Measurements from ENCODE around the gene CACNG7. TPM values are rescaled to one million over a fixed set of nuclear protein-coding genes. Genes with fewer than 3 reads are reported as not detected.
"Not testable (repeated sequence)": the region's sequence is repeated elsewhere in the genome, so short reads cannot be mapped to it uniquely, and the experiment has no call there.

CACNG7 gene
- total RNA-seq, 2 experiments from 2014 or later, result not detected

DNA sequence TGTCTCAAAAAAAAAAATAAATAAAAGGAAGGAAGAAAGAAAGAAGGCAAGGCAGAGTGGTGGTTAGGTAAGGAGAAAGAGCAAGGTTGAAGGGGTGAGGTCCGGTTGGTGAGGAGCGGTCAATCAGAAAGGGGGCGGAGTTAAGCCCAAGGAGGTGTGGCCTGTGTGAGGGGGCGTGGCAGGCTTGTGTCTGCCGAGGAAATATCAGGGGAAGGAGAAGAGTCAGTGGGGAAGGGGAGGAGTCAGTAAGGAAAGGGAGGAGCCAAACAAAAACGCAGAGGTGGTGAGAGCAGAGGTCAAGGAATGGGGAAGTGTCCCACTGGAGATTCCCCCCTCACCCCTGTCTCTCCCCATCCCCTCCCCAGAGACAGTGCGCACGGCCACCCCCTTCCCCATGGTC lies 5.9 kb downstream of the CACNG7 start:
- Mint-ChIP-seq H3K36me3 (no peaks in the 10 kb centered on the region), H3K27ac (no peak overlapping the region), H3K27me3 (peaks cover 20% of the 10 kb centered on the region), H3K9me3 (no peaks in the 10 kb centered on the region), H3K4me1 (no peaks in the 10 kb centered on the region), H3K4me3 (no peak overlapping the region)
- POLR2A ChIA-PET, result no interaction called here
- ATAC-seq (ENCODE audit: low read depth) (no peak), DNase-seq (no peak)

GRCh38 chr19:53916004-53916403 lies 6.9 kb downstream of the CACNG7 start:
- ATAC-seq (ENCODE audit: low read depth), result no peak
- POLR2A ChIA-PET, result no interaction called here
- Mint-ChIP-seq H3K4me3 (no peak overlapping the region), H3K4me1 (no peaks in the 10 kb centered on the region), H3K36me3 (no peaks in the 10 kb centered on the region), H3K9me3 (no peaks in the 10 kb centered on the region), H3K27me3 (peaks cover 11% of the 10 kb centered on the region), H3K27ac (no peak overlapping the region)
- DNase-seq, result no peak

- ATAC-seq (ENCODE audit: low read depth), result no peak
- Mint-ChIP-seq H3K27me3 (peaks cover 3% of the 10 kb centered on the region), H3K36me3 (no peaks in the 10 kb centered on the region), H3K9me3 (no peaks in the 10 kb centered on the region), H3K27ac (no peak overlapping the region), H3K4me1 (no peaks in the 10 kb centered on the region), H3K4me3 (no peak overlapping the region)
- POLR2A ChIA-PET, result no interaction called here
- no peak for DNase-seq
Observed at GRCh38 chr19:53917356-53917755, 8.3 kb downstream of the CACNG7 start.

GRCh38 chr19:53927739-53928138 lies 18.7 kb downstream of the CACNG7 start:
- ATAC-seq (ENCODE audit: low read depth) (no peak), DNase-seq (no peak)
- Mint-ChIP-seq H3K27ac (no peak overlapping the region), H3K36me3 (no peaks in the 10 kb centered on the region), H3K27me3 (no peaks in the 10 kb centered on the region), H3K4me1 (no peaks in the 10 kb centered on the region), H3K4me3 (no peak overlapping the region), H3K9me3 (peaks cover 3% of the 10 kb centered on the region)
- POLR2A ChIA-PET, result no interaction called here

GRCh38 chr19:53936029-53936428 lies 27.0 kb downstream of the CACNG7 start:
- H3K9me3 Mint-ChIP-seq, result no peaks in the 10 kb centered on the region
- POLR2A ChIA-PET, result no interaction called here

GRCh38 chr19:53942001-53942786 lies 33.1 kb downstream of the CACNG7 start:
- Mint-ChIP-seq H3K27me3 (peaks cover 30% of the 10 kb centered on the region), H3K36me3 (no peaks in the 10 kb centered on the region), H3K9me3 (no peaks in the 10 kb centered on the region), H3K27ac (no peak overlapping the region), H3K4me3 (no peak overlapping the region), H3K4me1 (no peaks in the 10 kb centered on the region)
- DNase-seq, result peak; percentile 30
- no peak for ATAC-seq (ENCODE audit: low read depth)
- POLR2A ChIA-PET, result no interaction called here

More at GRCh38 chr19:53936029-53936428, 27.0 kb downstream of the CACNG7 start:
- peaks cover under 1% of the 10 kb centered on the region for H3K27me3 Mint-ChIP-seq
- no peak overlapping the region for H3K4me3 Mint-ChIP-seq
- no peak for ATAC-seq (ENCODE audit: low read depth)
- H3K27ac Mint-ChIP-seq, result no peak overlapping the region
- no peak for DNase-seq
- no peaks in the 10 kb centered on the region for H3K4me1 Mint-ChIP-seq
- no peaks in the 10 kb centered on the region for H3K36me3 Mint-ChIP-seq

DNA sequence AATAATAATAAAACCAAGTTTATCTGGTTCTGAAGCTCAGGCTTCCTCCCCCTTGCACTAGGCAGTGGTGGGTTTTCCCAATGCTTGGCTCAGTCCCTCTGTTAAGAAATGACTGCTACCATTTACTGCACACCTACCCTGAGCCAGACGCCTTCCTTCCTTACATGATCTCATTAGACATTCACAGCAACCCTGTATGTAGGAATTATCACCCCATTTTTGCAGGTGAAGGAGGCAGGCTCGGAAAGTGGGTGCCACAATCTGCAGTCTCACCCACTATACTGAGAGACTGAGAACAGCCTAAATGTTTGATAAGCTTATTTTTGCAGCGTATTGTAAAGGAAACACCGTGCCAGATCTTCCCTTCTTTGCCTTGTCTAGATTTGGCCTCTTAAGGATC lies 35.3 kb downstream of the CACNG7 start:
- POLR2A ChIA-PET, result no interaction called here
- Mint-ChIP-seq H3K27me3 (peaks cover 33% of the 10 kb centered on the region), H3K36me3 (no peaks in the 10 kb centered on the region), H3K4me3 (no peak overlapping the region), H3K27ac (no peak overlapping the region), H3K4me1 (no peaks in the 10 kb centered on the region), H3K9me3 (no peaks in the 10 kb centered on the region)
- DNase-seq (no peak), ATAC-seq (ENCODE audit: low read depth) (no peak)

DNA sequence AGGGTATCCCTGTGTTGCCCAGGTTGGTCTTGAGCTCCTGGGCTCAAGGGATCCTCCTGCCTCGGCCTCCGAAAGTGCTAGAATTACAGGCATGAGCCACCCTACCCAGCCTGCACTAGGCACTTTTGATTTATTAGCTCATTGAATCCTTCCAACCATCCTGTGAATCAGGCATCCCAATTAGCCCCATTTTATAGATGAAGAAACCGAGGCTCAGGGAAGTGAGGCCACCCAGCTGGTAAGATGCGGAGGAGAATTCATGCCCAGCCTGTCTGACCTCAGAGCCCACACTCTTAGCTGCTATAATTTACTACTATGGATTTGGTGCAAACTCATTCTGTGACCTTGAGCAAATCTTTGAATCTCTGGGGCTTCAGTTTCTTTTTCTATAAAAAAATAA lies 35.9 kb downstream of the CACNG7 start:
- no peaks in the 10 kb centered on the region for H3K36me3 Mint-ChIP-seq
- peaks cover 33% of the 10 kb centered on the region for H3K27me3 Mint-ChIP-seq
- POLR2A ChIA-PET, result no interaction called here
- DNase-seq (no peak), ATAC-seq (ENCODE audit: low read depth) (no peak)
- H3K4me1 Mint-ChIP-seq, result no peaks in the 10 kb centered on the region
- H3K27ac Mint-ChIP-seq, result no peak overlapping the region
- no peaks in the 10 kb centered on the region for H3K9me3 Mint-ChIP-seq
- H3K4me3 Mint-ChIP-seq, result no peak overlapping the region

- H3K27me3 Mint-ChIP-seq, result peaks cover 33% of the 10 kb centered on the region
- no peak for ATAC-seq (ENCODE audit: low read depth)
- H3K9me3 Mint-ChIP-seq, result no peaks in the 10 kb centered on the region
- H3K4me3 Mint-ChIP-seq, result no peak overlapping the region
- POLR2A ChIA-PET, result no interaction called here
- no peak for DNase-seq
- no peak overlapping the region for H3K27ac Mint-ChIP-seq
- no peaks in the 10 kb centered on the region for H3K4me1 Mint-ChIP-seq
- H3K36me3 Mint-ChIP-seq, result no peaks in the 10 kb centered on the region
Observed at GRCh38 chr19:53945441-53945840, 36.4 kb downstream of the CACNG7 start.

DNA sequence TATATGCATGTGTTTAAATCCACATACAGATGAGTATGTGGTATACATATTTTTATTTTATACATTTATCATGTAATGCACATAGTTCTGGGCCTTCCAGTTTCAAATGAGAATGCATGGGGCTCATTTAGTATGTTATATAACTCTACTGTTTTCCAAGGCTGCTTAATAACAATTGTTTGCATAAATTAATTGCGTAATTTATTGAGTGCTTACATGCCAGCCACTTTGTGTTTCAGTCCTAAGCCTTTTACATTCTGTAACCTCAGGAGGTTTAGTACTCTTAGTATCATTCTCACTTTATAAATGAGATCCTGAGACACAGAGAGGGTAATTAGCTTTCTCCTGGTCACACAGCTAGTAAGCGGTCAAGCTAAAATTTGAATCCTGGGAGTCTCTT lies 36.9 kb downstream of the CACNG7 start:
- POLR2A ChIA-PET, result no interaction called here
- DNase-seq (no peak), ATAC-seq (ENCODE audit: low read depth) (no peak)
- Mint-ChIP-seq H3K27me3 (peaks cover 32% of the 10 kb centered on the region), H3K9me3 (no peaks in the 10 kb centered on the region), H3K4me3 (no peak overlapping the region), H3K27ac (no peak overlapping the region), H3K4me1 (no peaks in the 10 kb centered on the region), H3K36me3 (no peaks in the 10 kb centered on the region)

GRCh38 chr19:53947624-53948023 lies 38.5 kb downstream of the CACNG7 start:
- H3K4me1 Mint-ChIP-seq, result no peaks in the 10 kb centered on the region
- DNase-seq (no peak), ATAC-seq (ENCODE audit: low read depth) (no peak)
- H3K4me3 Mint-ChIP-seq, result no peak overlapping the region
- no peak overlapping the region for H3K27ac Mint-ChIP-seq
- POLR2A ChIA-PET, result no interaction called here
- H3K9me3 Mint-ChIP-seq, result no peaks in the 10 kb centered on the region
- peaks cover 17% of the 10 kb centered on the region for H3K27me3 Mint-ChIP-seq
- H3K36me3 Mint-ChIP-seq, result no peaks in the 10 kb centered on the region

GRCh38 chr19:53948611-53949010 lies 39.5 kb downstream of the CACNG7 start:
- H3K27ac Mint-ChIP-seq; ATAC-seq (ENCODE audit: low read depth); H3K36me3 Mint-ChIP-seq; POLR2A ChIA-PET; H3K9me3 Mint-ChIP-seq; H3K4me3 Mint-ChIP-seq; DNase-seq; H3K4me1 Mint-ChIP-seq: not testable (repeated sequence)
- peaks cover 10% of the 10 kb centered on the region for H3K27me3 Mint-ChIP-seq

DNA sequence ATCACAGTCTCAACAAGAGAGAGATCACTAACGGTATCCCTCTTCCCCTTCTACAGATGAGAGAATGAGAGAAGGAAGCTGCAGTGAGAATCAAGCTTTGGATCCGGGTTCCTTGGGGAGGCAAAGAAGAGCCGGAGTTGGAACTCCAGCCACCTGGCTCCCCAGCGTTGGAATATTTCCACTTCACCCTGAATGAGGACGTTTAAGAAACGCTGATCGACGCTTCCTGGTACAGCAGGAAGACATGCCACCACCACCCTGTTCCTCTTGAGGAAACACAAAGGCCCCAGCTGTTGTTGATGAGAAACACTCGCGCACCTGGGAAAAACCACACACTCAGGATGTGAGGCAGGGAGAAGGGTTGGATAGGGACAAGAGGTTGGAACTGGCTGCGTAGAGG lies 42.4 kb downstream of the CACNG7 start:
- no peaks in the 10 kb centered on the region for H3K36me3 Mint-ChIP-seq
- no peak overlapping the region for H3K27ac Mint-ChIP-seq
- DNase-seq (no peak), ATAC-seq (ENCODE audit: low read depth) (no peak)
- H3K9me3 Mint-ChIP-seq, result no peaks in the 10 kb centered on the region
- H3K4me1 Mint-ChIP-seq, result no peaks in the 10 kb centered on the region
- POLR2A ChIA-PET, result no interaction called here
- H3K4me3 Mint-ChIP-seq, result no peak overlapping the region
- peaks cover 6% of the 10 kb centered on the region for H3K27me3 Mint-ChIP-seq

DNA sequence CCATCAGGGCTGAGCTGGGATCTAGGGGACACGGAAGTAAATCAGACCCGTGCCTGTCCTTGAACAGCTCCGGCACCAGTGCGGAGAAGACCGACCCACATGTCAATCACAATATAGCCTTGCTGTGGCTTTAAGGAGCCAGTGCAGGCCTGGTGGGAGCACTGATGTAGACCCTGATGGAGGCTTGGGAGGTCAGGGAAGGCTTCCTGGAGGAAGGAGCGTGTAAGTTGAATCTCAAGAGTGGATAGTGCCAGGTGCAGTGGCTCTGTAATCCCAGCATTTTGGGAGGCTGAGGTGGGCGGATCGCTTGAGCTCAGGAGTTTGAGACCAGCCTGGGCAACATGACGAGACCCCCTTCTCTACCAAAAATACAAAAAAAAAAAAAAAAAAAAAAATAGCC lies 42.9 kb downstream of the CACNG7 start:
- Mint-ChIP-seq H3K27ac (no peak overlapping the region), H3K4me1 (no peaks in the 10 kb centered on the region), H3K9me3 (no peaks in the 10 kb centered on the region), H3K27me3 (peaks cover 11% of the 10 kb centered on the region), H3K36me3 (no peaks in the 10 kb centered on the region), H3K4me3 (no peak overlapping the region)
- DNase-seq (no peak), ATAC-seq (ENCODE audit: low read depth) (no peak)
- POLR2A ChIA-PET, result no interaction called here

GRCh38 chr19:53953383-53953782 lies 44.3 kb downstream of the CACNG7 start:
- no peaks in the 10 kb centered on the region for H3K4me1 Mint-ChIP-seq
- ATAC-seq (ENCODE audit: low read depth), result no peak

More at GRCh38 chr19:53953383-53953782, 44.3 kb downstream of the CACNG7 start:
- H3K9me3 Mint-ChIP-seq, result no peaks in the 10 kb centered on the region
- no peak overlapping the region for H3K4me3 Mint-ChIP-seq
- H3K36me3 Mint-ChIP-seq, result no peaks in the 10 kb centered on the region
- POLR2A ChIA-PET, result no interaction called here
- DNase-seq, result no peak
- no peak overlapping the region for H3K27ac Mint-ChIP-seq
- H3K27me3 Mint-ChIP-seq, result peaks cover 18% of the 10 kb centered on the region

All from activated naive CD8-positive, alpha-beta T cell treated with anti-CD3 and anti-CD28 coated beads, Interleukin-2, amount 10 ng/mL, durations not matched to agents 7 days and 5 days (primary cell).